GM12801 (cell line): Measurements from ENCODE around the gene JUN.

ENCODE experiments used
- TF ChIP-seq, protein P1 (sequence below): IDR thresholded peaks from one replicate; pipeline ENCODE4 v1.5.1; 2011; ENCODE audit warnings: control low read depth; ENCODE audit not compliant: insufficient read length; ENCODE audit errors: extremely low read depth

Gene JUN

DNA sequence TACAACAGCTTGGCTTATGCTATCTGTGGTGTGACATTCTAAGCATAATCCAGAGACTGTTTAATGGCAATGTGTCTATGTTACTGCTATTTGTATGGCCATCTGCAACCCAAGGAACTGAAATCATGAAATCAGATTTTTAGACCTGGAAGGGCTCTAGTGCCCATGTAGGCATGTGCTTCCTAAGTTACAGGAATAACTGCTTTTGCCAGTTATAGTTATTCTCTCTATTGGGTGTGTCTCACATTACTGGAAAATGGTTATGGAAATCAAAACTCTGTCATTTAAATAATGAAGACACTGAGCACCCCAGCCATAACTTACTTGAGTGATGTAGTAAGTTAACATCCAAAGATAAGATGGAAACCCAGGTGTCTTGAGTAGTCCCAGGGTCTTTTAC lies 12.6 kb upstream of the JUN start:
- TF ChIP-seq, protein P1, sequence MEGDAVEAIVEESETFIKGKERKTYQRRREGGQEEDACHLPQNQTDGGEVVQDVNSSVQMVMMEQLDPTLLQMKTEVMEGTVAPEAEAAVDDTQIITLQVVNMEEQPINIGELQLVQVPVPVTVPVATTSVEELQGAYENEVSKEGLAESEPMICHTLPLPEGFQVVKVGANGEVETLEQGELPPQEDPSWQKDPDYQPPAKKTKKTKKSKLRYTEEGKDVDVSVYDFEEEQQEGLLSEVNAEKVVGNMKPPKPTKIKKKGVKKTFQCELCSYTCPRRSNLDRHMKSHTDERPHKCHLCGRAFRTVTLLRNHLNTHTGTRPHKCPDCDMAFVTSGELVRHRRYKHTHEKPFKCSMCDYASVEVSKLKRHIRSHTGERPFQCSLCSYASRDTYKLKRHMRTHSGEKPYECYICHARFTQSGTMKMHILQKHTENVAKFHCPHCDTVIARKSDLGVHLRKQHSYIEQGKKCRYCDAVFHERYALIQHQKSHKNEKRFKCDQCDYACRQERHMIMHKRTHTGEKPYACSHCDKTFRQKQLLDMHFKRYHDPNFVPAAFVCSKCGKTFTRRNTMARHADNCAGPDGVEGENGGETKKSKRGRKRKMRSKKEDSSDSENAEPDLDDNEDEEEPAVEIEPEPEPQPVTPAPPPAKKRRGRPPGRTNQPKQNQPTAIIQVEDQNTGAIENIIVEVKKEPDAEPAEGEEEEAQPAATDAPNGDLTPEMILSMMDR, result no peak

DNA sequence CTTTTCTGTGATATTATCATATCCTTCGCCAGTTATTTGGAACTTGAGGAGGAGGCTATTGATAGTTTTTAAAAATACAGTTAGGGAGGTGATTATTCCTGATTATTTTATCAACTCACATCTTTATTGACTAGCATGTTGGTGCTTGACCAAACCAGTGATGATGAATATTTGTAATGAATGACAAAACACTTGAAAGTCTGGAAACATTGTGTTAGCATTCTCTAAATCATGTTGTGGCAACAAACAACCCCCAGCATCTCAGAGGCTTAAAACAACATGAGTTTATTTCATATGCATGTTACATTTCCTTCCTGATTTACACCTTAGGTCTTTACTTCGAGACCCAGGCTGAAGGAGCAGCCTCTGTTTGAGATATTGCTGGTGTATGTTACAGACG lies 10.7 kb upstream of the JUN start:
- TF ChIP-seq, protein P1, result no peak

DNA sequence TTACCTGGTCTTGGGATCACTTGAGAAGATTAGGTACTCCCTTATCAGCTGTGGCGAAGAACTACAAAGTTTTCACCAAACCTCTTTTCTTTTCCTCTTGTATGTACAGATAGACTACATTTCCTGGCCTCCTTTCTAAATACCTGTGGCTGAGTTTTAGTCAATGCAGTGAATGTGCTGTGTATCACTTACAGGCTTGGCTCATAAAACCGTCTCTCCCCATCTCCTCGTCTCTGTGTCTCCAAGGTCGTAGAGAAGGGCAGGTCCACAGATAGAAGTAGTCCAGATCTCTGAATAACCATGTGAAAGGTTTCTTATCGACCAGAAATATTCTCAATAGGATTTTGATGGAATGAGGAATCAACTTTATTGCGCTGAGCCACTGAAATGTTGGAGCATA lies 9.0 kb upstream of the JUN start:
- TF ChIP-seq, protein P1, result no peak

- TF ChIP-seq, protein P1, result no peak
These were observed 7.3 kb upstream of the JUN start for GRCh38 chr1:58791106-58791505.

GRCh38 chr1:58789996-58790660 lies 6.3 kb upstream of the JUN start:
- TF ChIP-seq, protein P1, result no peak

GRCh38 chr1:58789322-58789856 lies 5.5 kb upstream of the JUN start:
- TF ChIP-seq, protein P1, result no peak

GRCh38 chr1:58788259-58788658 lies 4.4 kb upstream of the JUN start:
- TF ChIP-seq, protein P1, result no peak
